GM13976 (cell line): Measurements from ENCODE around the gene KMT2B.

ENCODE experiments used
- DNase-seq: peaks from one replicate; pipeline ENCODE4 v3.0.0; 2012; ENCODE audit warnings: low spot score
- CTCF ChIP-seq: IDR thresholded peaks from 2 replicates; pipeline ENCODE4 v1.5.1; 2012; ENCODE audit warnings: borderline replicate concordance, mild to moderate bottlenecking; ENCODE audit not compliant: insufficient read depth; ENCODE audit errors: extremely low read depth, missing control alignments, control extremely low read depth
- in situ Hi-C: fragments of 300-500 bp; cut with MboI; formaldehyde crosslinking; loops from one replicate; pipeline ENCODE4 v1.12.0; 2022; ENCODE audit warnings: low sequenced_read_pairs, mixed read lengths, inconsistent platforms; ENCODE audit not compliant: unreplicated experiment

The KMT2B gene

GRCh38 chr19:35787227-35787799, 69.5 kb downstream of the KMT2B start:
- TF ChIP-seq CTCF = no peak

More at GRCh38 chr19:35787227-35787799, 69.5 kb downstream of the KMT2B start:
- no peak for DNase-seq
- in situ Hi-C loops = no loop called here
